GM12878 (cell line): Measurements from ENCODE around the gene IGFBP2. TPM values are rescaled to one million over a fixed set of nuclear protein-coding genes. Genes with fewer than 3 reads are reported as not detected.

ENCODE experiments used
- ATAC-seq: fragments of 200-7000 bp; cut with Tn5 transposase; 3 replicates; pipeline ENCODE4 v1.9.1; 2020; ENCODE audit warnings: mild to moderate bottlenecking, moderate library complexity
- BruUV-seq: library from RNA; stranded (reverse); fragments of 400-500 nt; replicated peaks from 2 replicates; lab custom pipeline; 2021; lab: Mats Ljungman, UMichigan
- CTCF ChIA-PET: fragments of 300-600 bp; sonication (Branson Sonifier 250); formaldehyde crosslinking; extraction: SDS; loops from one replicate; lab custom pipeline; 2021; ENCODE audit warnings: inconsistent platforms; lab: Yijun Ruan, JAX
- POLR2A ChIA-PET: fragments of 350-600 bp; formaldehyde crosslinking; extraction: SDS; loops from one replicate; lab custom pipeline; 2021; ENCODE audit warnings: inconsistent platforms; lab: Charles Lee
- RAD21 ChIA-PET: fragments of 300-600 bp; sonication (Branson Sonifier 250); formaldehyde crosslinking; loops from one replicate; lab custom pipeline; 2023; ENCODE audit warnings: antibody characterized with exemption; ENCODE audit not compliant: unreplicated experiment; lab: Charles Lee
- SMC1A ChIA-PET: fragments of 300-600 bp; sonication (Branson Sonifier 250); formaldehyde crosslinking; loops from one replicate; lab custom pipeline; 2023; ENCODE audit not compliant: unreplicated experiment, uncharacterized antibody; lab: Charles Lee
- DNase-seq: peaks from one replicate; pipeline ENCODE4 v3.0.0-alpha.2; 2011; ENCODE audit warnings: low read depth, low spot score
- FAIRE-seq: peaks from 3 replicates; lab custom pipeline; 2011; peaks lifted over from hg19 to GRCh38; lab: Jason Lieb, UNC
- H2AFZ ChIP-seq: 2 replicates; pipeline ENCODE4 v1.6.0; 2011; ENCODE audit warnings: low read depth, low read length, control low read depth; ENCODE audit not compliant: control insufficient read depth
- H3K27ac ChIP-seq: 2 replicates; pipeline ENCODE4 v1.5.1; 2011; ENCODE audit warnings: control low read depth; ENCODE audit not compliant: control insufficient read depth, insufficient read depth
- H3K27me3 ChIP-seq, 2 experiments: replicated peaks in 1 of 2; 2 replicates each; pipeline versions ENCODE4 v1.6.0 to v1.6.1; 2011; ENCODE audit warnings: low read length in 1 of 2; ENCODE audit not compliant: control insufficient read depth in 2 of 2, insufficient read depth in 2 of 2
- H3K36me3 ChIP-seq, 2 experiments: 2 replicates each; pipeline ENCODE4 v1.5.1; 2011; ENCODE audit warnings: low read length in 1 of 2; ENCODE audit not compliant: control insufficient read depth in 2 of 2, insufficient read depth in 2 of 2
- H3K4me1 ChIP-seq: 2 replicates; pipeline ENCODE4 v1.6.1; 2011; ENCODE audit warnings: mild to moderate bottlenecking, low read length, moderate library complexity, mixed read lengths; ENCODE audit not compliant: control insufficient read depth, insufficient read depth
- H3K4me2 ChIP-seq: 2 replicates; pipeline ENCODE4 v1.6.0; 2011; ENCODE audit warnings: control low read depth; ENCODE audit not compliant: control insufficient read depth, insufficient read depth
- H3K4me3 ChIP-seq: fragments of 200-600 bp; sonication (generic); 2 replicates; pipeline ENCODE4 v1.5.1; 2016
- H3K79me2 ChIP-seq: 2 replicates; pipeline ENCODE4 v1.6.0; 2011; ENCODE audit warnings: low read length; ENCODE audit not compliant: control insufficient read depth, insufficient read depth
- H3K9ac ChIP-seq: 2 replicates; pipeline ENCODE4 v1.8.0; 2011; ENCODE audit warnings: low read length, control low read depth, mixed read lengths; ENCODE audit not compliant: control insufficient read depth, insufficient read depth
- H3K9me3 ChIP-seq: replicated peaks from 3 replicates; pipeline ENCODE4 v1.5.1; 2011; ENCODE audit warnings: mild to moderate bottlenecking, low read length; ENCODE audit not compliant: control insufficient read depth, insufficient read depth
- H4K20me1 ChIP-seq: 2 replicates; pipeline ENCODE4 v1.6.0; 2011; ENCODE audit not compliant: control insufficient read depth, insufficient read depth
- BRCA1 ChIP-seq: IDR thresholded peaks from 2 replicates; pipeline ENCODE4 v1.6.1; 2011; ENCODE audit warnings: low read depth, low read length, improper control_type of control experiment
- GATAD2B ChIP-seq: fragments of 450-650 bp; conservative IDR thresholded peaks from 2 replicates; pipeline ENCODE4 v1.6.1; 2017; ENCODE audit warnings: low read depth, mild to moderate bottlenecking, moderate library complexity
- KLF5 ChIP-seq: fragments of 450-650 bp; IDR thresholded peaks from 2 replicates; pipeline ENCODE4 v1.6.1; 2014; ENCODE audit warnings: mild to moderate bottlenecking; ENCODE audit not compliant: partially characterized antibody
- MEF2B ChIP-seq: fragments of 450-650 bp; IDR thresholded peaks from 2 replicates; pipeline ENCODE4 v1.6.1; 2018; ENCODE audit warnings: mild to moderate bottlenecking, moderate library complexity; ENCODE audit not compliant: partially characterized antibody, poor library complexity, severe bottlenecking
- MTA2 ChIP-seq: fragments of 450-650 bp; IDR thresholded peaks from 2 replicates; pipeline ENCODE4 v1.6.1; 2016; ENCODE audit warnings: low read depth, mild to moderate bottlenecking, moderate library complexity
- NBN ChIP-seq: fragments of 450-650 bp; IDR thresholded peaks from 2 replicates; pipeline ENCODE4 v1.6.1; 2016
- NFIC ChIP-seq: IDR thresholded peaks from 2 replicates; pipeline ENCODE4 v1.6.1; 2012; ENCODE audit warnings: low read depth, mild to moderate bottlenecking, inconsistent platforms, low read length, moderate library complexity
- NR2F1 ChIP-seq: fragments of 450-650 bp; conservative IDR thresholded peaks from 2 replicates; pipeline ENCODE4 v1.6.1; 2017; ENCODE audit warnings: mild to moderate bottlenecking
- SMC3 ChIP-seq: IDR thresholded peaks from 2 replicates; pipeline ENCODE4 v1.6.1; 2011; ENCODE audit warnings: low read length, improper control_type of control experiment, borderline replicate concordance
- TCF3 ChIP-seq: IDR thresholded peaks from 2 replicates; pipeline ENCODE4 v1.6.1; 2012; ENCODE audit warnings: low read depth, mild to moderate bottlenecking, low read length, borderline replicate concordance; ENCODE audit not compliant: insufficient read depth
- ZBED1 ChIP-seq: IDR thresholded peaks from 2 replicates; pipeline ENCODE4 v1.6.1; 2016; ENCODE audit warnings: borderline replicate concordance
- WGBS: methylation state at CpG from one replicate; pipeline ENCODE4 v1.1.6; 2016; ENCODE audit warnings: low lambda C conversion rate; ENCODE audit not compliant: insufficient replicate concordance, insufficient coverage; ENCODE audit errors: missing lambda C conversion rate; 5-methylcytosine and 5-hydroxymethylcytosine counted together
- in situ Hi-C: fragments of 300-500 bp; cut with MboI; formaldehyde crosslinking; loops from 9 replicates; pipeline ENCODE4 v1.14.3; 2018; ENCODE audit warnings: mixed read lengths
- intact Hi-C: fragments of 100-400 bp; cut with micrococcal nuclease; formaldehyde crosslinking; loops from one replicate; pipeline ENCODE4 v1.14.2; 2022; ENCODE audit not compliant: unreplicated experiment
- polyA plus RNA-seq, 11 experiments: library from polyadenylated mRNA; depleted of rRNA in 4 of 11; unstranded in 6 of 11; stranded (reverse) in 5 of 11; fragments of >200 nt; fragmentation: Nextera tagmentation in 4 of 11; fragmentation: Illumina TruSeq in 1 of 11; extraction: Ambion mirVana in 4 of 11; extraction: Trizol in 1 of 11; gene quantifications; 1 replicate in 1 of 11; 2 replicates in 10 of 11; pipeline versions ENCODE4 v1.2.1 to v1.2.3, GENCODE V29; 2011 to 2016; ENCODE audit warnings: inconsistent platforms in 2 of 11, missing spikeins in 2 of 11, low read depth in 1 of 11
- total RNA-seq, 4 experiments: library from RNA; depleted of rRNA in 3 of 4; stranded (reverse); fragments of >200 nt in 3 of 4; fragmentation: Illumina TruSeq in 1 of 4; extraction: Trizol in 1 of 4; gene quantifications; 2 replicates each; pipeline versions ENCODE4 v1.2.1 to v1.2.3, GENCODE V29; 2013 to 2021
- TF ChIP-seq, protein P1 (sequence below): IDR thresholded peaks from 2 replicates; pipeline ENCODE4 v1.6.1; 2012; ENCODE audit warnings: mild to moderate bottlenecking, low read depth, low read length
- TF ChIP-seq, protein P2 (sequence below): fragments of 450-650 bp; formaldehyde crosslinking; IDR thresholded peaks from 2 replicates; pipeline ENCODE4 v1.5.0; 2022; ENCODE audit warnings: mild to moderate bottlenecking, missing genetic modification characterization
- TF ChIP-seq, protein P3 (sequence below): fragments of 450-650 bp; IDR thresholded peaks from 2 replicates; pipeline ENCODE4 v1.6.1; 2016; ENCODE audit warnings: mild to moderate bottlenecking

Gene IGFBP2
- total and polyA plus RNA-seq, 10 of the 15 experiments (the other 5 are each of a cell fraction or from before 2014, with no cell fraction given): 0.11 to 1.5 (median 0.38) TPM; not detected in 5

DNA sequence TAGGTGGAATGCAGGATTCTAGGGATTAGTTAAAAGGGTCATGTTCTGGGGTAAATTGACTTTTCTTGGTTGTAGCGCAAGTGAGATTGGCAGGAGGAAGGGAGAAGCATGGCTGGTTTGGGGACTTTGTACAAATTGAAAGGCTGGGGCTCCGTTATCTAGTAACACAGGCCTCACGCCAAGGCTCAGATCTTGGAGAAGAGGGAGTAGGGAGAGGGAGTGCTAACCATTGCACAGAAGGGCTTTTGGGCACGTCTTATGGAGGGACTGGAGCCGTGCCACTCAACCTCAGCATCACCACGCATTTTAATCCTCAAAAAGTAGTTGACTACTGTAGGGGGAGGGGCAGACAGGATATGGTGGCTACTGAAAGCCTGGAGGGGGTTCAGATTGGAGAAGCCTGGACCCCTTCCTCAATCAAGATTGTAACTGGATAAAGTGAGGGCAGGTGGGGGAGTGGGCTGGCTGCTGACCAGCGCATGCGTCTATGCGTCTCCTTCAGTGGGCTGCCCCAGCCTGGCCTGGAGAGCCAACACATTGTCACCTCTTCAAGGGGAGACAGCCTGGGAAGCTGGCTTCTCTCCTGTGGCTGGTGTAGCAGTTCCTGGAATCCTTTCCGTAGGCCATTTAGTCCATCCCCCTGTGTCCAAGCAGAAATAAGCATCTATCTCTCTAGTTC, 47.9 kb downstream of the IGFBP2 start (continued):
- TF ChIP-seq MEF2B: no peak

DNA sequence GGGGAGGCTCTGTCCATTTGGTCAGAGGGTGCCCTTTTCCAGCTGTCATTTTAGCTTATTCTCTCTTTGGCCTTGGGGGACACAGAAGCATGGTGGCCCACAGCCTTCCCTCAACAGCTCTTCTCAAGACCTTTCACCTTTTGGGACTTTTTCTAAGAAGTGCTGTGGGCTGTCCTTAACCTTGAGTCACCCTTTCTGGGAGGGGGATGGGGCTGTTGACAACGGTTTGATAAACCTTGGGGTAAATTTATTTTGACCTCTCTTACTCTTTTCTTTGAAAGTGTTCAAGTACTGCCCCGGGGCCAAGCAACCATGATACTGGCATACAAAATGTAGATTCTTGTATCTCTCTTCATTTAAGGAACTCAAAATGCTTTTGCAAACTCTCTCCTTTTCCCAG, 48.5 kb downstream of the IGFBP2 start:
- Histone ChIP-seq H3K27ac (no peak overlapping the region), H2AFZ (no peak overlapping the region), H3K36me3 (no peaks in the 10 kb centered on the region), H4K20me1 (no peaks in the 10 kb centered on the region), H3K9ac (no peak overlapping the region), H3K4me3 (no peak overlapping the region), H3K27me3 (no peaks in the 10 kb centered on the region), H3K79me2 (no peaks in the 10 kb centered on the region), H3K9me3 (no peaks in the 10 kb centered on the region), H3K4me1 (no peaks in the 10 kb centered on the region), H3K4me2 (no peak overlapping the region)
- intact Hi-C loops (loop anchor here (1.0 to 5.0 kb wide), 4 partner anchors 481 to 1076 kb away; no protein-coding TSS in a partner anchor), in situ Hi-C loops (no loop called here)
- CTCF ChIA-PET: interaction anchor here (0.6 to 1.6 kb wide), 6 partner anchors 15 to 1033 kb away, joined by 3 to 6 read pairs (median 4); no protein-coding TSS in a partner anchor
- no peak for DNase-seq
- SMC1A ChIA-PET: interaction anchor here (0.6 to 0.8 kb wide), 3 partner anchors 81 to 828 kb away, joined by 3 to 5 read pairs (median 3); no protein-coding TSS in a partner anchor
- BruUV-seq: no TSS peak
- POLR2A ChIA-PET: no interaction called here
- RAD21 ChIA-PET: no interaction called here
- ATAC-seq: no peak
- no peak for FAIRE-seq
- WGBS: 0% methylated on average over 2 of the region's 2 CpGs
- TF ChIP-seq GATAD2B (no peak), MTA2 (no peak), NBN (no peak), ZBED1 (no peak), TCF3 (no peak), KLF5 (no peak), SMC3 (no peak), NFIC (no peak), NR2F1 (no peak), BRCA1 (no peak)
- TF ChIP-seq, protein P1, sequence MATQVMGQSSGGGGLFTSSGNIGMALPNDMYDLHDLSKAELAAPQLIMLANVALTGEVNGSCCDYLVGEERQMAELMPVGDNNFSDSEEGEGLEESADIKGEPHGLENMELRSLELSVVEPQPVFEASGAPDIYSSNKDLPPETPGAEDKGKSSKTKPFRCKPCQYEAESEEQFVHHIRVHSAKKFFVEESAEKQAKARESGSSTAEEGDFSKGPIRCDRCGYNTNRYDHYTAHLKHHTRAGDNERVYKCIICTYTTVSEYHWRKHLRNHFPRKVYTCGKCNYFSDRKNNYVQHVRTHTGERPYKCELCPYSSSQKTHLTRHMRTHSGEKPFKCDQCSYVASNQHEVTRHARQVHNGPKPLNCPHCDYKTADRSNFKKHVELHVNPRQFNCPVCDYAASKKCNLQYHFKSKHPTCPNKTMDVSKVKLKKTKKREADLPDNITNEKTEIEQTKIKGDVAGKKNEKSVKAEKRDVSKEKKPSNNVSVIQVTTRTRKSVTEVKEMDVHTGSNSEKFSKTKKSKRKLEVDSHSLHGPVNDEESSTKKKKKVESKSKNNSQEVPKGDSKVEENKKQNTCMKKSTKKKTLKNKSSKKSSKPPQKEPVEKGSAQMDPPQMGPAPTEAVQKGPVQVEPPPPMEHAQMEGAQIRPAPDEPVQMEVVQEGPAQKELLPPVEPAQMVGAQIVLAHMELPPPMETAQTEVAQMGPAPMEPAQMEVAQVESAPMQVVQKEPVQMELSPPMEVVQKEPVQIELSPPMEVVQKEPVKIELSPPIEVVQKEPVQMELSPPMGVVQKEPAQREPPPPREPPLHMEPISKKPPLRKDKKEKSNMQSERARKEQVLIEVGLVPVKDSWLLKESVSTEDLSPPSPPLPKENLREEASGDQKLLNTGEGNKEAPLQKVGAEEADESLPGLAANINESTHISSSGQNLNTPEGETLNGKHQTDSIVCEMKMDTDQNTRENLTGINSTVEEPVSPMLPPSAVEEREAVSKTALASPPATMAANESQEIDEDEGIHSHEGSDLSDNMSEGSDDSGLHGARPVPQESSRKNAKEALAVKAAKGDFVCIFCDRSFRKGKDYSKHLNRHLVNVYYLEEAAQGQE: no peak
- TF ChIP-seq, protein P2, sequence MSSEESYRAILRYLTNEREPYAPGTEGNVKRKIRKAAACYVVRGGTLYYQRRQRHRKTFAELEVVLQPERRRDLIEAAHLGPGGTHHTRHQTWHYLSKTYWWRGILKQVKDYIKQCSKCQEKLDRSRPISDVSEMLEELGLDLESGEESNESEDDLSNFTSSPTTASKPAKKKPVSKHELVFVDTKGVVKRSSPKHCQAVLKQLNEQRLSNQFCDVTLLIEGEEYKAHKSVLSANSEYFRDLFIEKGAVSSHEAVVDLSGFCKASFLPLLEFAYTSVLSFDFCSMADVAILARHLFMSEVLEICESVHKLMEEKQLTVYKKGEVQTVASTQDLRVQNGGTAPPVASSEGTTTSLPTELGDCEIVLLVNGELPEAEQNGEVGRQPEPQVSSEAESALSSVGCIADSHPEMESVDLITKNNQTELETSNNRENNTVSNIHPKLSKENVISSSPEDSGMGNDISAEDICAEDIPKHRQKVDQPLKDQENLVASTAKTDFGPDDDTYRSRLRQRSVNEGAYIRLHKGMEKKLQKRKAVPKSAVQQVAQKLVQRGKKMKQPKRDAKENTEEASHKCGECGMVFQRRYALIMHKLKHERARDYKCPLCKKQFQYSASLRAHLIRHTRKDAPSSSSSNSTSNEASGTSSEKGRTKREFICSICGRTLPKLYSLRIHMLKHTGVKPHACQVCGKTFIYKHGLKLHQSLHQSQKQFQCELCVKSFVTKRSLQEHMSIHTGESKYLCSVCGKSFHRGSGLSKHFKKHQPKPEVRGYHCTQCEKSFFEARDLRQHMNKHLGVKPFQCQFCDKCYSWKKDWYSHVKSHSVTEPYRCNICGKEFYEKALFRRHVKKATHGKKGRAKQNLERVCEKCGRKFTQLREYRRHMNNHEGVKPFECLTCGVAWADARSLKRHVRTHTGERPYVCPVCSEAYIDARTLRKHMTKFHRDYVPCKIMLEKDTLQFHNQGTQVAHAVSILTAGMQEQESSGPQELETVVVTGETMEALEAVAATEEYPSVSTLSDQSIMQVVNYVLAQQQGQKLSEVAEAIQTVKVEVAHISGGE (CRISPR knock-in tag): no peak
- TF ChIP-seq, protein P3, sequence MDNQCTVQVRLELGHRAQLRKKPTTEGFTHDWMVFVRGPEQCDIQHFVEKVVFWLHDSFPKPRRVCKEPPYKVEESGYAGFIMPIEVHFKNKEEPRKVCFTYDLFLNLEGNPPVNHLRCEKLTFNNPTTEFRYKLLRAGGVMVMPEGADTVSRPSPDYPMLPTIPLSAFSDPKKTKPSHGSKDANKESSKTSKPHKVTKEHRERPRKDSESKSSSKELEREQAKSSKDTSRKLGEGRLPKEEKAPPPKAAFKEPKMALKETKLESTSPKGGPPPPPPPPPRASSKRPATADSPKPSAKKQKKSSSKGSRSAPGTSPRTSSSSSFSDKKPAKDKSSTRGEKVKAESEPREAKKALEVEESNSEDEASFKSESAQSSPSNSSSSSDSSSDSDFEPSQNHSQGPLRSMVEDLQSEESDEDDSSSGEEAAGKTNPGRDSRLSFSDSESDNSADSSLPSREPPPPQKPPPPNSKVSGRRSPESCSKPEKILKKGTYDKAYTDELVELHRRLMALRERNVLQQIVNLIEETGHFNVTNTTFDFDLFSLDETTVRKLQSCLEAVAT: no peak
